Measurements from ENCODE around the gene KRTAP1-3.

- TF ChIP-seq CTCF (IDR thresholded peaks at IDR 0.05), result no peak
- no peak for TF ChIP-seq POLR2A (IDR thresholded peaks at IDR 0.05)
Observed at GRCh38 chr17:41058741-41059140, 24.1 kb upstream of the KRTAP1-3 start.

All from esophagus squamous epithelium (tissue), 4 donors.